ENCODE data around the gene ZBTB6. TPM values are rescaled to one million over a fixed set of nuclear protein-coding genes. Genes with fewer than 3 reads are reported as not detected.

ZBTB6 gene, protein sequence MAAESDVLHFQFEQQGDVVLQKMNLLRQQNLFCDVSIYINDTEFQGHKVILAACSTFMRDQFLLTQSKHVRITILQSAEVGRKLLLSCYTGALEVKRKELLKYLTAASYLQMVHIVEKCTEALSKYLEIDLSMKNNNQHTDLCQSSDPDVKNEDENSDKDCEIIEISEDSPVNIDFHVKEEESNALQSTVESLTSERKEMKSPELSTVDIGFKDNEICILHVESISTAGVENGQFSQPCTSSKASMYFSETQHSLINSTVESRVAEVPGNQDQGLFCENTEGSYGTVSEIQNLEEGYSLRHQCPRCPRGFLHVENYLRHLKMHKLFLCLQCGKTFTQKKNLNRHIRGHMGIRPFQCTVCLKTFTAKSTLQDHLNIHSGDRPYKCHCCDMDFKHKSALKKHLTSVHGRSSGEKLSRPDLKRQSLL
- 88.0 TPM for total RNA-seq

DNA sequence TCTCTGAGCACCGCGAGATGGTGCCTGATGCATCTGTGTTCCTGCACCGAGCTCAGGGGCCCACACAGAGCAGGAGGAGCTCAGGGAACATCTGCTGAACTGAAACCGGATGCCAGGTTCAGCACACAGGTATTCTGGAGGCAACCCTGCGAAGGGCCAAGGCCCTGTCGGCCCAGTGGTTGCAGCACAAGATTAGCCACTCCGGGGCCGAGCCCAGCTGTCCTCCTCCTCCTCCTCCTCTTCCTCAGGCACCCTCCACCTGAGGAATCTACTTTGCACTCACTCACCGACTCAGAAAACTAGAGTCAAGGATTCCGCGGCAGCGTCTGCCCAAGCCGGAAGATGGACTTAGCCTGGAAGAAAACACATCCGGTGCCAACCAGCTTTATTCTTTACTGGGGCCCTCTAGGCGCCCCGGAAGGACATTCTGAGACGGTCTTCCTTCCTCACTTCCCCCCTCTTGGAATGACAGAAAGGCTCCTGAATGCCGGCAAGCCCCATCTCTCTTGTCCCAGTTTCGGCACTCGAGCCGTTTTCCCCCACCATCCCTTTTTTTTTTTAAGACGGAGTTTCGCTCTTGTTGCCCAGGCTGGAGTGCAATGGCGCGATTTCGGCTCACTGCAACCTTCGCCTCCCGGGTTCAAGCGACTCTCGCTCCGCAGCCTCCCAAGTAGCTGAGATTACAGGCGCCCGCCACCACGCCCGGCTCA is at the start of gene ZBTB6:
ZBTB6 (minus strand) TSS at position 360 of the 710 bp plus-strand sequence. CDS start 1,251 bp downstream, outside the sequence.
- DNase-seq: peak; percentile 85

DNA sequence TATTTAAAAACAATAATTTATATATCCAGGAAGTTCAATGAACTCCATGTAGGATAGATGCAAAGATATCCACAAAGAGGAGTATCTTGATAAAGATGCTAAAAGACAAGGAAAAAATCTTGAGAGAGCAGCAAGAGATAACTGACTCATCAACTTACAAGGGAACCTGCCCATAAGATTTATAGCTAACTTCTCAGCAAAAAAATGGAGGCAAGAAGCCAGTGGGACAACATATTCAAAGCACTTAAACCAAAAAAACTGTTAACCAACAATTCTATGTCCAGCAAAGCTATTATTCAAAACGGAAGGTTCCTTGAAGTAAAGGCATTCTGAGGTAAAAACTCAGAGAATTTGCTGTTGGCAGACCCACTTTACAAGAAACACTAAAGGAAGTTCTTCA is 48.0 kb upstream of the ZBTB6 start:
- no peak for DNase-seq

GRCh38 chr9:122955961-122956360 is 42.8 kb upstream of the ZBTB6 start:
- no peak for DNase-seq

DNA sequence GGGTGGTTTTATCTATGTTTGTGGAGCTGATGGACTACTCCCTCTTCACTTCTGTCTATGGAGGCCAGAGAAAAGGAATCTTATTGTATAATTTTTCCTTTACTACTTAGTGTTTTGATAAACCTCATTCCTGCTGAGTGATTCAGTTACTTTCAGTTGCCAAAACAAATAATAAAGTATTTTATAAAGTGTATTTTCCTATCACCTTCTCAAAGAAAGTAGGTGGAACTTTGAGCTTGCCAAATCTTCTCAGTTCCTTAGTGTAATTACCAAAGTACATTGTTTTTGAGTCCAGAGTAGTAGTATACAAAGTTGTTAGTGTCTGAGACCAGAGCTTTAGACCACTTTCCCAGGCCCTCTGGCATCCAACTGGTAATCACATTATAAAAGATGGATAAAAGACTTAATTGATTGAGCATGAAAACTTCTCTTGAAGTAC is 41.1 kb upstream of the ZBTB6 start:
- DNase-seq: no peak

- no peak for DNase-seq
Measured at GRCh38 chr9:122951056-122951455, 37.9 kb upstream of the ZBTB6 start.

DNA sequence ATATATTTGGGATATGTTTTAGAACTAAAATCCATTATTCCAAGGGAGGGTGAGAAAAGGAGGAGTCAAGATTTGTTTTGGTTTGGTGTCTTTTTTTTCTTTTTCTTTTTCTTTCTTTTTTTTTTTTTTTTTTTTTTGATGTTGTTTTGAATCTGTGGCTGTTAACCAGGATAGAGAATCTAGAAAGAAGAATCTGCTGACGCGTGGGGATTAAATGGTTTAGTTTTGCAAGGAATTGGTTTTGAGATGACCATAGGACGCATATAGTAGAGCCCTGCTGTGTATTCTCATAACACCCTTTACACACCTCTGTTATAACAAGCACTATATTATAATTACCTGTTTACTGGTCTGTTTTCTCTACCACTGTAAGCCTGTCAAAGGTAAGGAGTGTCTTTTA is 37.1 kb upstream of the ZBTB6 start:
- DNase-seq: no peak

- DNase-seq: no peak
Measured at GRCh38 chr9:122949696-122950095, 36.6 kb upstream of the ZBTB6 start.

DNA sequence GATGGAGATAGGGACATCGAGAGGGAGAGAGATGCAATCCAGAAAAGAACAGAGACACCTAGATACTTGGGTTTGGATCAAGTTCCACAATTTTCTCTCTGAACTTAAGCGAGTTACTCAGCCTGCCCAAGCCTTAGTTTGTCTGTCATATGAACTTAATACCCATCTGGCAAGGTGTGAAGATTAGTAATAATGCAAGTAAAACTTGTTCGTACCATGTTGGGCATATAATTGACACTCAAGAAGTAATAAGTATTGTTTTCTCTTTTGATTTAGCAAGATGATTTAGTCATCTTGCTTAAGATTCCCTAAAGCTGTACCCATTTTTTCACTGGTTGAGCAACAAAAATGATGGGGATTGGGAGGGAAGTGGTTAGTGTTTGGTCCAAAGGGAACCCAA is 35.2 kb upstream of the ZBTB6 start:
- no peak for DNase-seq

GRCh38 chr9:122946461-122947005 is 33.4 kb upstream of the ZBTB6 start:
- no peak for DNase-seq

DNA sequence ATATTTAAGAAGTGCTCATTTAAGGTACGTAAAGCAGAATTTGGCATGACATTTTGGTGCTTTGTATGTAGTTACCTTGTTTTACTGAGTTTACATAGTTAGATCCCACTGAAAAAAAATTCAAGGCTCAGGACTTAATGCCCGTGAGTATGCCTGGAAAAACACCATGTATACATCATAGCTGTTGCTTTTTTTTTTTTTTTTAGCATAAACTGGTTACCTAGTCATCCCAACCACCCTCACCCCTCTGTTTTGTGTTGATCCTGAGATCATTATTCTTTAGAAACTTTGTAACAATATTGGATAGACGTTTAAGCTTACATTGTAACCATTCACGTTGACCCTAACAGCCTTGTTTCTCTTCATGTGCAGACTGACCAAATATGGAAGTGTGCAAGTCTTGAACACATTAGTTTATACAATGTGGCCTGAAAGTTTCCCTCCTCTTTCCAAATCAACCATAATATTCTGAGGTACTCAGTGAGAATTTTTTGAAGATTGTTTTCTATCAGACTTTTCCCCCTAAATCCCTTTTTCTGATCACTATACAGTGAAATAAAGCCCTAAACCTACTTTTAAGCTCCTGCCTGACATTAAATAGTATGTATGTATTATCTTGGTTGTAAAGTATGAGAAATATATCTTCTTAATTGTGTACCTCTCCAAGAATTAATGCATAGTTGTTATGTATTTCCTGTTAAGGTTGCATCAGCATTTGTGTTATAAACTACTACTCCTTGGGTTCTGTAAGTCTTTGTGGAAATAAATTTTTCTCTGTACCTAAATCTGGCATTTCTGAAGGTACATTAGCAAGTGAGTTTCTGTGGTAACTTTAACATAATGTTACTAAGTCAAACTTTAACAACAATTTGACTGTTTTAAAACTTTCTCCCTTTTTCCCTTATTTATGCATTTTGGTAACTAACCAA is 32.1 kb upstream of the ZBTB6 start:
- no peak for DNase-seq

- DNase-seq: peak; percentile 17
Measured at GRCh38 chr9:122941582-122942234, 28.6 kb upstream of the ZBTB6 start.

GRCh38 chr9:122940749-122941581 is 27.8 kb upstream of the ZBTB6 start, which contains the start of gene RABGAP1:
Gene RABGAP1 (plus strand): TSS chr9:122941020. CDS start chr9:122957060, 16,040 bp downstream.
- DNase-seq: peak; percentile 97

GRCh38 chr9:122940454-122940748 is 27.3 kb upstream of the ZBTB6 start:
- DNase-seq: no peak

- no peak for DNase-seq
Measured at GRCh38 chr9:122939601-122940000, 26.5 kb upstream of the ZBTB6 start.

DNA sequence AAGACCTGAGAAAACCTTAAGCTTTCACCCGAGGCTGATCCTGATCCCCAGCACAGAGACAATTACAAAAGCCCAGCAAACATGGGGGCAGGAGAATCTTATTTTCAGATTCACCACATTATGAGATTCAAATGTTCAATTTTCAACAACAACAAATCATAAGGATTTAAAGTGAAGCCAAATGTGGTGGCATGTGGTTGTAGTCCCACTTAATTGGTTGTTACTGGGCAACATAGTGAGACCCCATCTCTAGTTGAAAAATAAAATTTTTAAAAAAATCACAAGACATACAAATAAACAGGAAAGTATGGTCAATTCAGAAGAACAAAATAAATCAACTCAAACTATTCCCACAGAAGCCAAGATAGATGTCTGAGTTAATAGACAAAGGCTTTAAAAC is 23.8 kb upstream of the ZBTB6 start:
- DNase-seq: no peak

DNA sequence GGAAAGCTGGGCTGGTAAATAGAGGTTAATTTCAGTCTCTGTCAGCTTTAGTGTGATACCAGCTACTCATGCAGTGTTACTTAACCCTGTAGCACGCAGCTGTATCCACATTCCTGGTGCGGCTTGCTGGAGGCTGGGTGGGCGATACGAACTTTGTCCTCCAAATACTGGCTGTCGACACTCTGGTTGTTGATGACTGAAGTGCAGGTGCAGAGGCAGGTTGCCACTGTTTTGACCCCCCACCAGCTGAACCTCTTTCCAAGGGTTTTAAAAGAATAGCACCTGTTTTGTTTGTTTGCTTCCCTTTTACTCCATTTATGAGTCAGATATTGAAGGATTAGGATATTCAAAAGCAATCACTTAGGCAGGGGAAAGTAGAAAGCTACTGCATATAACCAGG is 23.3 kb upstream of the ZBTB6 start:
- DNase-seq: no peak

GRCh38 chr9:122931226-122932121 is 18.4 kb upstream of the ZBTB6 start, which contains the start of gene ZBTB26:
Gene ZBTB26 (minus strand): TSS chr9:122931512. CDS start chr9:122919934, 11,578 bp downstream.
- peak; percentile 92 for DNase-seq

GRCh38 chr9:122930541-122931225 is 17.6 kb upstream of the ZBTB6 start:
- DNase-seq: no peak

GRCh38 chr9:122929796-122930354 is 16.8 kb upstream of the ZBTB6 start:
- no peak for DNase-seq

All from occipital lobe (tissue), 2 donors.